GM12892 (cell line): Measurements from ENCODE around the gene E2F3.

Experiments used
- POLR2A ChIP-seq: IDR thresholded peaks from 2 replicates; pipeline ENCODE4 v1.6.1; 2011; ENCODE audit warnings: low read depth, low read length, control low read depth
- POLR2AphosphoS5 ChIP-seq: IDR thresholded peaks from 2 replicates; pipeline ENCODE4 v1.6.1; 2011; ENCODE audit warnings: low read depth, low read length, control low read depth

GRCh38 chr6:20497216-20498040, 95.7 kb downstream of the E2F3 start:
- TF ChIP-seq POLR2AphosphoS5 = no peak
- no peak for TF ChIP-seq POLR2A
